Suprapubic skin (tissue), 3 donors: ENCODE measurements around the gene TRAF3.

ENCODE experiments used
- POLR2A ChIP-seq, 2 donors: fragments of 450-650 bp; IDR thresholded peaks; one replicate each; pipeline ENCODE4 v1.6.1; 2017; ENCODE audit warnings: antibody characterized with exemption in 2 of 2, mild to moderate bottlenecking in 2 of 2, moderate library complexity in 2 of 2
- TF ChIP-seq, protein P1 (sequence below), 2 donors: fragments of 200-600 bp in 1 of 2; fragments of 450-650 bp in 1 of 2; sonication (generic) in 1 of 2; IDR thresholded peaks; one replicate each; pipeline ENCODE4 v1.5.1; 2016 to 2019; ENCODE audit warnings: antibody characterized with exemption in 2 of 2, mild to moderate bottlenecking in 1 of 2, moderate library complexity in 1 of 2

DNA sequence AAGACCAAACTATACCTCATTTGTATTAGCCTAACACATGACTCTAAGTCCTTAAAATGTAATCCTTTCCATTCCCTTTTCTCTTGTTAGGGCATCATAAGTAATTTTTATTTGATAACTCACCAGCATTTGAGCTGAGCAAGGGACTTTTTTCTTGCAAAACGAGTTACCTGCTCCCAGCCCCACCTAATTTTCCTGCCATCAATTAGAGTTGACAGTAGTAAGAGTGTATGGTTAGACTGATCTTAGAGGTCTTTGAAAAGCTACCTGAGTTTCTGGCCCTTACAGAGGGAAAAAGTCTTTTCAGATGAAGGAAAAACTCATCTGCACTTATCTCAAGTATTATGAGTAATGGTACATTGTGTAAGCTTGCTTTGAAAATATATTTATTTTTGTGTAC is 111.5 kb downstream of the TRAF3 start:
- TF ChIP-seq, protein P1, sequence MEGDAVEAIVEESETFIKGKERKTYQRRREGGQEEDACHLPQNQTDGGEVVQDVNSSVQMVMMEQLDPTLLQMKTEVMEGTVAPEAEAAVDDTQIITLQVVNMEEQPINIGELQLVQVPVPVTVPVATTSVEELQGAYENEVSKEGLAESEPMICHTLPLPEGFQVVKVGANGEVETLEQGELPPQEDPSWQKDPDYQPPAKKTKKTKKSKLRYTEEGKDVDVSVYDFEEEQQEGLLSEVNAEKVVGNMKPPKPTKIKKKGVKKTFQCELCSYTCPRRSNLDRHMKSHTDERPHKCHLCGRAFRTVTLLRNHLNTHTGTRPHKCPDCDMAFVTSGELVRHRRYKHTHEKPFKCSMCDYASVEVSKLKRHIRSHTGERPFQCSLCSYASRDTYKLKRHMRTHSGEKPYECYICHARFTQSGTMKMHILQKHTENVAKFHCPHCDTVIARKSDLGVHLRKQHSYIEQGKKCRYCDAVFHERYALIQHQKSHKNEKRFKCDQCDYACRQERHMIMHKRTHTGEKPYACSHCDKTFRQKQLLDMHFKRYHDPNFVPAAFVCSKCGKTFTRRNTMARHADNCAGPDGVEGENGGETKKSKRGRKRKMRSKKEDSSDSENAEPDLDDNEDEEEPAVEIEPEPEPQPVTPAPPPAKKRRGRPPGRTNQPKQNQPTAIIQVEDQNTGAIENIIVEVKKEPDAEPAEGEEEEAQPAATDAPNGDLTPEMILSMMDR (IDR thresholded peaks at IDR 0.05): no peak
- TF ChIP-seq POLR2A (IDR thresholded peaks at IDR 0.05): no peak
